OCI-LY1 (cell line): Measurements from ENCODE around the gene MRPL22.

Source experiments
- EZH2 ChIP-seq: fragments of 200-600 bp; sonication (generic), shearing (Covaris generic); IDR thresholded peaks from 2 replicates; pipeline ENCODE4 v1.8.0; 2017; ENCODE audit warnings: borderline replicate concordance, mixed run types, mild to moderate bottlenecking, antibody characterized with exemption, low read length, moderate library complexity, mixed read lengths
- TF ChIP-seq, protein P1 (sequence below): fragments of 200-600 bp; sonication (generic), shearing (Covaris generic); IDR thresholded peaks from 2 replicates; pipeline ENCODE4 v1.5.1; 2017; ENCODE audit warnings: mild to moderate bottlenecking, antibody characterized with exemption, low read length, moderate library complexity, mixed read lengths

DNA sequence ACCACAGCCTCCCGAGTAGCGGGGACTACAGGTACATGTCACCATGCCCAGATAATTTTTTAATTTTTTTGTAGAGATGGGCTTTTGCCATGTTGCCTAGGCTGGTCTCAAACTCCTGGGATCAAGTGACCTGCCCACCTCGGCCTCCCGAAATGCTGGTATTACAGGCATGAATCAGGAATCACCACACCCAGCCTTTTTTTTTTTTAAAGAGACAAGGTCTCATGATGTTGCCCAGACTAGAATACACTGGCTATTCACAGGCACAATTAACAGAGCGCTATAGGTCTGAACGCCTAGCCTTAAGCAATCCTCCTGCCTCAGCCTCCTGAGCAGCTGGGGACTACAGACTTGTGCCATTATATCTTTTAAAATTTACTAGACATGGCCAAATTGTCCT lies 39.0 kb upstream of the MRPL22 start:
- TF ChIP-seq, protein P1, sequence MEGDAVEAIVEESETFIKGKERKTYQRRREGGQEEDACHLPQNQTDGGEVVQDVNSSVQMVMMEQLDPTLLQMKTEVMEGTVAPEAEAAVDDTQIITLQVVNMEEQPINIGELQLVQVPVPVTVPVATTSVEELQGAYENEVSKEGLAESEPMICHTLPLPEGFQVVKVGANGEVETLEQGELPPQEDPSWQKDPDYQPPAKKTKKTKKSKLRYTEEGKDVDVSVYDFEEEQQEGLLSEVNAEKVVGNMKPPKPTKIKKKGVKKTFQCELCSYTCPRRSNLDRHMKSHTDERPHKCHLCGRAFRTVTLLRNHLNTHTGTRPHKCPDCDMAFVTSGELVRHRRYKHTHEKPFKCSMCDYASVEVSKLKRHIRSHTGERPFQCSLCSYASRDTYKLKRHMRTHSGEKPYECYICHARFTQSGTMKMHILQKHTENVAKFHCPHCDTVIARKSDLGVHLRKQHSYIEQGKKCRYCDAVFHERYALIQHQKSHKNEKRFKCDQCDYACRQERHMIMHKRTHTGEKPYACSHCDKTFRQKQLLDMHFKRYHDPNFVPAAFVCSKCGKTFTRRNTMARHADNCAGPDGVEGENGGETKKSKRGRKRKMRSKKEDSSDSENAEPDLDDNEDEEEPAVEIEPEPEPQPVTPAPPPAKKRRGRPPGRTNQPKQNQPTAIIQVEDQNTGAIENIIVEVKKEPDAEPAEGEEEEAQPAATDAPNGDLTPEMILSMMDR: no peak
- TF ChIP-seq EZH2: no peak
